Loucy (cell line): Measurements from ENCODE around the gene ARHGEF26.

Experiments used
- H2AFZ ChIP-seq: fragments of 200-600 bp; sonication (generic); 2 replicates; pipeline ENCODE4 v1.6.0; 2016; ENCODE audit warnings: antibody characterized with exemption, mild to moderate bottlenecking, low read length, moderate library complexity
- H3F3A ChIP-seq: fragments of 200-600 bp; 2 replicates; pipeline ENCODE4 v1.6.0; 2016; ENCODE audit warnings: antibody characterized with exemption, low read depth, mild to moderate bottlenecking
- H3K27me3 ChIP-seq: fragments of 200-600 bp; sonication (generic); 2 replicates; pipeline ENCODE4 v1.6.1; 2014; ENCODE audit warnings: low read length, mild to moderate bottlenecking; ENCODE audit not compliant: insufficient read depth, poor library complexity, severe bottlenecking
- H3K36me3 ChIP-seq: fragments of 200-600 bp; sonication (generic); 2 replicates; pipeline ENCODE4 v1.6.1; 2016; ENCODE audit warnings: low read length; ENCODE audit not compliant: insufficient read depth
- H3K4me1 ChIP-seq: fragments of 200-600 bp; sonication (generic); 2 replicates; pipeline ENCODE4 v1.5.1; 2014; ENCODE audit warnings: low read length, mild to moderate bottlenecking; ENCODE audit not compliant: insufficient read depth, poor library complexity, severe bottlenecking
- H3K4me2 ChIP-seq: fragments of 200-600 bp; sonication (generic); 2 replicates; pipeline ENCODE4 v1.6.0; 2014; ENCODE audit warnings: antibody characterized with exemption, low read length, low read depth, mild to moderate bottlenecking; ENCODE audit not compliant: poor library complexity, severe bottlenecking
- H3K4me3 ChIP-seq: fragments of 200-600 bp; sonication (generic); 2 replicates; pipeline ENCODE4 v1.5.1; 2014; ENCODE audit warnings: low read length, mild to moderate bottlenecking, mixed read lengths; ENCODE audit not compliant: poor library complexity, severe bottlenecking
- H3K79me2 ChIP-seq: fragments of 200-600 bp; sonication (generic); 2 replicates; pipeline ENCODE4 v1.6.1; 2014; ENCODE audit warnings: low read length; ENCODE audit not compliant: insufficient read depth
- H3K9ac ChIP-seq: fragments of 200-600 bp; sonication (generic); 2 replicates; pipeline ENCODE4 v1.6.0; 2014; ENCODE audit warnings: mild to moderate bottlenecking, low read depth, low read length, moderate library complexity; ENCODE audit not compliant: poor library complexity, severe bottlenecking
- H3K9me2 ChIP-seq: fragments of 200-600 bp; sonication (generic); replicated peaks from 2 replicates; pipeline ENCODE4 v1.6.1; 2016; ENCODE audit warnings: low read depth, low read length, mixed read lengths
- H3K9me3 ChIP-seq: fragments of 200-600 bp; sonication (generic); 2 replicates; pipeline ENCODE4 v1.6.1; 2014; ENCODE audit warnings: mild to moderate bottlenecking, antibody characterized with exemption, low read length, low read depth; ENCODE audit not compliant: insufficient read depth
- H4K20me1 ChIP-seq: fragments of 200-600 bp; sonication (generic); 2 replicates; pipeline ENCODE4 v1.6.0; 2014; ENCODE audit warnings: antibody characterized with exemption, low read length, mild to moderate bottlenecking; ENCODE audit not compliant: insufficient read depth, poor library complexity, severe bottlenecking
- EZH2phosphoT487 ChIP-seq: fragments of 200-600 bp; IDR thresholded peaks from 2 replicates; pipeline ENCODE4 v1.6.1; 2018; ENCODE audit warnings: antibody characterized with exemption, mild to moderate bottlenecking, moderate library complexity, borderline replicate concordance
- TF ChIP-seq, protein P1 (sequence below): fragments of 200-600 bp; sonication (generic); conservative IDR thresholded peaks from 2 replicates; pipeline ENCODE4 v1.5.1; 2014; ENCODE audit warnings: mild to moderate bottlenecking, antibody characterized with exemption, low read length

The ARHGEF26 gene

GRCh38 chr3:154182975-154183374 lies 61.8 kb downstream of the ARHGEF26 start:
- Histone ChIP-seq H3F3A (no peaks in the 10 kb centered on the region), H3K79me2 (no peaks in the 10 kb centered on the region), H3K9ac (no peak overlapping the region)

DNA sequence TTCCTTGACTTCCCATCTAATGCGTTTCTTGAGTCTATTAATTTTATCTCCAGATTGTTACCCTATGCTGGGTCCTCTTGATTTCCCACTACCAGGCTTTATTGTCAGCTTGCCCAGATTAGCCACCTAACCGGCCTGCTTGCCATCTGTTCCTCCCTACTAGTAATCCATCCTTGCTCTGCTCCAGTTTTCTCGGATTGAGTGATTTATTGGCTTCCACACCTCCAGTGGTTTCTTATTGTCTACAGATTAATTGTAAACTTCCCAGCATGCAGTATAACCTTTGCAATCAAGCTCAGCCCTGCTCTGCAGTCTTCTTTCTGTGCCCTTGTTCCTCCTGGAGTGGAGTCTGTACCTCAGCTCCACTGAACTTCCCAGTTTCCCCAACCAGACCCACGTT lies 63.4 kb downstream of the ARHGEF26 start:
- Histone ChIP-seq H3K9me2 (no peaks in the 10 kb centered on the region), H3K4me1 (peaks cover 25% of the 10 kb centered on the region), H2AFZ (no peak overlapping the region), H4K20me1 (no peaks in the 10 kb centered on the region), H3K27me3 (no peaks in the 10 kb centered on the region), H3K9ac (no peak overlapping the region), H3K79me2 (no peaks in the 10 kb centered on the region), H3F3A (no peaks in the 10 kb centered on the region), H3K4me3 (no peak overlapping the region), H3K36me3 (no peaks in the 10 kb centered on the region), H3K4me2 (no peak overlapping the region), H3K9me3 (no peaks in the 10 kb centered on the region)
- TF ChIP-seq EZH2phosphoT487, result no peak
- TF ChIP-seq, protein P1, sequence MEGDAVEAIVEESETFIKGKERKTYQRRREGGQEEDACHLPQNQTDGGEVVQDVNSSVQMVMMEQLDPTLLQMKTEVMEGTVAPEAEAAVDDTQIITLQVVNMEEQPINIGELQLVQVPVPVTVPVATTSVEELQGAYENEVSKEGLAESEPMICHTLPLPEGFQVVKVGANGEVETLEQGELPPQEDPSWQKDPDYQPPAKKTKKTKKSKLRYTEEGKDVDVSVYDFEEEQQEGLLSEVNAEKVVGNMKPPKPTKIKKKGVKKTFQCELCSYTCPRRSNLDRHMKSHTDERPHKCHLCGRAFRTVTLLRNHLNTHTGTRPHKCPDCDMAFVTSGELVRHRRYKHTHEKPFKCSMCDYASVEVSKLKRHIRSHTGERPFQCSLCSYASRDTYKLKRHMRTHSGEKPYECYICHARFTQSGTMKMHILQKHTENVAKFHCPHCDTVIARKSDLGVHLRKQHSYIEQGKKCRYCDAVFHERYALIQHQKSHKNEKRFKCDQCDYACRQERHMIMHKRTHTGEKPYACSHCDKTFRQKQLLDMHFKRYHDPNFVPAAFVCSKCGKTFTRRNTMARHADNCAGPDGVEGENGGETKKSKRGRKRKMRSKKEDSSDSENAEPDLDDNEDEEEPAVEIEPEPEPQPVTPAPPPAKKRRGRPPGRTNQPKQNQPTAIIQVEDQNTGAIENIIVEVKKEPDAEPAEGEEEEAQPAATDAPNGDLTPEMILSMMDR, result no peak

More at GRCh38 chr3:154182975-154183374, 61.8 kb downstream of the ARHGEF26 start:
- no peak overlapping the region for H2AFZ ChIP-seq
- H3K27me3 ChIP-seq, result no peaks in the 10 kb centered on the region
- no peaks in the 10 kb centered on the region for H3K9me2 ChIP-seq
- H3K4me1 ChIP-seq, result peaks cover 9% of the 10 kb centered on the region
- no peaks in the 10 kb centered on the region for H3K36me3 ChIP-seq
- no peak overlapping the region for H3K4me2 ChIP-seq
- H3K4me3 ChIP-seq, result no peak overlapping the region
- H3K9me3 ChIP-seq, result no peaks in the 10 kb centered on the region
- no peak for TF ChIP-seq EZH2phosphoT487
- H4K20me1 ChIP-seq, result no peaks in the 10 kb centered on the region

GRCh38 chr3:154188437-154188836 lies 67.2 kb downstream of the ARHGEF26 start:
- peaks cover 53% of the 10 kb centered on the region for H3K4me1 ChIP-seq
- no peaks in the 10 kb centered on the region for H3K9me3 ChIP-seq
- H3K4me3 ChIP-seq, result peak overlapping the region; percentile 66
- H2AFZ ChIP-seq, result peak overlapping the region; percentile 19; the same call in 1 of the 2 replicates
- H3K27me3 ChIP-seq, result no peaks in the 10 kb centered on the region
- peak overlapping the region; percentile 85 for H3K4me2 ChIP-seq
- H3K36me3 ChIP-seq, result no peaks in the 10 kb centered on the region
- H3K79me2 ChIP-seq, result no peaks in the 10 kb centered on the region
- peak overlapping the region; percentile 58 for H3K9ac ChIP-seq
- TF ChIP-seq EZH2phosphoT487, result no peak
- TF ChIP-seq, protein P1, result no peak
- no peaks in the 10 kb centered on the region for H4K20me1 ChIP-seq
- H3K9me2 ChIP-seq, result no peaks in the 10 kb centered on the region
- no peaks in the 10 kb centered on the region for H3F3A ChIP-seq

DNA sequence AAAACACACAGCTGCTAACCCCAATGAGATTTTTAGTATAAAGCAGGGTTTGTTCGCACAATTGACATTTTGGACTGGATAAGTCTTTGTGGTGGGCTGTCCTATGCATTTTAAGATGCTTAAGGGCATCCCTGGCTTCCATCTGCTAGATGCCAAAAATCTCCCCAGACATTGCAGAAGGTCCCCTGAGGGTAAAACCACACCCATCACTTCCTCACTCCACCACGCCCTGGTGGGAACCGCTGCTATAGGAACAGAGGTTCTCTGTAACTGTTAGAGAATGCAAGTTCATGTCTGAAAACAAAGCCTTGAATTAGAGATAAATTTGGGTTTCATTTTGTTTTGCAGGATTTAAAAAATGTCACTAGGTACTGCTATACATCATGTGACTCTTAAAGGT lies 67.7 kb downstream of the ARHGEF26 start:
- Histone ChIP-seq H3K4me2 (peak overlapping the region; percentile 85), H3K4me3 (peak overlapping the region; percentile 66)

More for the DNA sequence above, 67.7 kb downstream of the ARHGEF26 start:
- TF ChIP-seq, protein P1, result no peak
- Histone ChIP-seq H4K20me1 (no peaks in the 10 kb centered on the region), H3K9me3 (no peaks in the 10 kb centered on the region), H3K36me3 (no peaks in the 10 kb centered on the region), H2AFZ (peak overlapping the region; percentile 24; the same call in 1 of the 2 replicates), H3K4me1 (peaks cover 57% of the 10 kb centered on the region), H3F3A (no peaks in the 10 kb centered on the region), H3K9ac (peak overlapping the region; percentile 58), H3K9me2 (no peaks in the 10 kb centered on the region), H3K79me2 (no peaks in the 10 kb centered on the region), H3K27me3 (no peaks in the 10 kb centered on the region)
